IPS-NIHi7 (cell line): Measurements from ENCODE around the gene FARS2.

ENCODE experiments used
- DNase-seq: peaks from one replicate; pipeline ENCODE4 v3.0.0; 2012; ENCODE audit warnings: mixed read lengths; ENCODE audit errors: extremely low spot score

Gene FARS2

DNA sequence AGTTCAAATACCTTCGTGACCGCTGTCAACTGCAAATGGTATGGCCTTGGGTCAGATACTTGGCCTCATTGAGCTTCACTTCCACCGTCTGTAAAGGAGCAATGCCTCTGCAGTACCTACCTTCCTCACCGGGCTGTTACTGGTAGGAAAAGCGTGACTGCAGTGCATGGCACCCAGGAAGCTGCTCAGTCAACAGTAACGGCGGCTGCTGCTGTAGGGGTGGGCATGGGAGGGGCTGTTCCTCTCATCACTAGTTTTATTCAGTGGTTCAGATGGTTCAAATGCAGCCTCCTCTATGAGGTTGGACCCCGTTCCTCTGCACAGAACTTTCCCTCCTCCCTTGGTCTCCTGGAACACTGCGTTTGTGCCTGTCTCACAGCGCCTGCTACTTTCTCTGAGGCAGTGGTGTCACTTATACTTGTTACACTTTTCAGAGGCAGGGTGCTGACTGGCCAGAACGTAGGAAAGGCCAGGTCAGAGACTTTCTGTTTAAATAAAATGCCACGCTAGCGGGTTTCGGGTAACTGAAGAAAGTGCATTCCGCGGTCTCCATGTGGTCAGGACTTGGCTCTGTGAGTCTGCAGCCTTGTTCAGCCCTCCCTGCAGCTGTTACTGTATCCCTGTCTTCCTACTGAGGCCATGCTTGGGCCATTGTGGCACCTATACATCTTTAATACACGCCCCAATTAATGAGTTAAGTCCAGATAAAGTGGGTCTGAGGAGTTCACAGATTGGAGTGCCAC, 465.8 kb downstream of the FARS2 start:
- DNase-seq: no peak

- DNase-seq: no peak
Observed at GRCh38 chr6:5728351-5729079, 467.2 kb downstream of the FARS2 start.

DNA sequence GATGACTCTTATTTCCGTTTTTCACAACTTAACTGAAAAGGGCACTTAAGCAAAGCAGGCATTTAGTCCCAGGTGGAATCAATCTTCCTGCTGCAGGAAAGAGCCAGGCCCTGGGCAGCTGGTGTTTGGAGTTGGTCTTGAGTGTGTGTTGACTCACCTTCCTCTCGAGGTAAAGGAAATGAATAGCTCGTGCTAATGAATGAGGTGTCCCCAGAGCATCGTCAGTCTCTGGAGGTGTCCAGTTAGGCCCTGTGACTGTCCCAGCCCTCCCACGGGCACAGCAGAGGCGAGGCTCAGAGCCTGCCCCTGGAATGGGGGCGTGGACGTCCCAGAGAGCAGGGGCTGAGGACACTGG, 467.7 kb downstream of the FARS2 start:
- no peak for DNase-seq

DNA sequence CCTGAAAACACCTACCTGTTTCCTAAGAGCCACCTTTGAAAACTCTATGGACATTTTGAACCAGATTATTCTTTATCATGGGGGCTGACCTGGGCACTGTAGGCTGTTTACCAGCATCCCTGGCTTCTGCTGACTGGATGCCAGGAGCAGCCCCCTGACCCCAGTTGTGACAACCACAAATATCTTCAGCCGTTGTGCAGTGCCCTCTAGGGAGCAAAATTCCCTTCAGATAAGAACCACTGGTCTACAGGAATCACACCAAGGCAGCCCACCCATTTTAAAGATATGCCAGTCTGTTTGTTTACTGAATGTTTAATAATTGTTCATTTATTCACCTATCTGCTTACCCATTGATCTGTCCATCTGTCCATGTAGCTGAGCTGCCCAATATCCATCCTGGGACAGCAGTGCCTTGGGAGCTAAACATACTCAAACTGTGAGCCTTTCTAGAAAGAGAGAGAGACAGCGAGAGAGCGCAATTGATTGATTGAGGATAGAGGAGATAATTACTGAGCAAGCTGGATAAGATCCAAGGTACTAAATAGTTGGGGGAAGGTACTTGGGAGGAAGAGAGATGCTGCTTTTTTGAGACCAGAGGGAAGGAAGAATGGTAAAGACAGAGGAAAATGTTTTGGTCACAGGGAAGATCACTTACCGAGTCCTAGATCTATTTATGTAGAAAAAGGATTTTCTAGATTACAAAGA, 468.7 kb downstream of the FARS2 start:
- no peak for DNase-seq

DNA sequence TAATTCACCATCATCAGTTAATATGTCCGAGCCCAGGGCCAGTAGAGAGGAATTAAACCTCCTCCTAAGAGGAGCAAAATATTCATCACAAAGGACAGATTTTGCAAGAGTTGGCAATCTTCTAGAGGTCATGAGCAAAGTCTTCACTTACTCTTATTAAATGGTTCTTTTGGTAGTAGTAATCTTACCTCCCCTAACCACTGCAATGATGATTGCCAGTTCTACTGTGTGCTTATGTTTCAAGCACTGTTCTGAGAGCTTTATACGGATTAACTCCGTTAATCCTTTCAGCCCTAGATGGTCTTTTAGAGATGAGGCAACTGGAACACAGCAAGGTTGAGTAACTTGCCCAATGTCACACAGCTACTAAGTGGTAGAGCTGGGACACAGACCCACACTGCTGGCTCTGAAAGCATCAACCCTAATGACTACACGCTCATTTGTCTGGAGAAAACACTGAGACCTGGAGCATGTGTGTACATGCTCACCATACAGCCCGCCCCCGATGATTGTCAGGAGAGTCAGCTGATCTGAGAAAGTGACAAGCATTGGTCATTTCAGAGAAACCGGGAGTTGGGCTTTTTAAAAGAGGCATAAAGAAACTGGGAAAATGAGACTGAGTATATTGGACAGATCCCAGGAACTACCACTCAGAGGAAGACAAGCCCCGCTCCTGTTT, 469.4 kb downstream of the FARS2 start:
- DNase-seq: no peak

- no peak for DNase-seq
Observed at GRCh38 chr6:5731435-5731834, 470.1 kb downstream of the FARS2 start.

DNA sequence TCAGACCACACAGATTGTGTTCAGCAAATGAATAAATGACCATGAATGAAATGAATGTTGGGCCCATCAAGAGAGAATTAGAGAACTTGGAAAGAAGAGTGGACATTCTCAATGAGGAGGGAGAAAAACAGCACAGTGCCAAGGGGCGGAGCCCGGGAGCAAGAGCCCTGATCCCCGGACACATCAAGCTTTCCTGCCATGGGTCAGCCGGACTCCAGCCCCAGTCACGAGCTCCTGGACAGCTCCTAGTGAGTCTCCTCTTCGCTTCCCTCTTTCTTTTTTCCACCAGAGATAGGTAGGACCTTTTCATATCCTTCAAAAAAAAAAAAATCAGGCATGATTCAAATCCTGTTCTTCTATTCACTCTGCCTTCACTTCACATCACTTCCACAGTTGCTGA, 471.2 kb downstream of the FARS2 start:
- DNase-seq: no peak

DNA sequence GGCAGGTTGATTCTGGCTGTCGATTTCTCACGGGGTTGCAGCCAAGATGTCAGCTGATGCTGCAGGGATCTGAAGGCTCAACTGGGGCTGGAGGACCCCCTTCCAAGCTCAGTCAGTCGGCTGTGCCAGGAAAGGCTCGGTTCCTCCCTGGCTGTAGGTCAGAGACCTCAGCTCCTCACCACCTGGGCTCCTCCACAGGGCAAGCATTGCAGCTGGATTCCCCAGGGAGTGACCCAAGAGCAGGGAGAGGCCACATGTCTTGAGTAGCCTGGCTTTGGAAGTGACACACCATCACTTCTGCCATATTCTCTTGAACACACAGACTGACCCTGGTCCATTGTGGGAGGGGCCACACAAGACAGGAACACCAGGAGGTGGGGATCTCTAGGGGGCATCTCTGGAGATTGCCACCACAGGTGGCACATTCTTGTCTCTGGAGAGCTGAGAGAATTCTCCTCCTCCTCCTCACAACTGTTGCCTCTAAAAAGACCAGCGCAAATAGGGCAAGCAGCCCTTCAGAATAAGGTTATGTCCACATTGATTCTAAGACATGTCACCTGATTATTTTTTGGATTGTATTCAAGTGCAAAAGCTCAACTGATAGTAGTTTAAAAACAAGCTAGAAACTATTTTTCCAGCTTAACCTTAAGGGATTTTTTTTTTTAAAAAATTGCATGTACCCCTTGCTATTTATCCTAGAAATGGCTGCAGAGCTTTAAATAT, 474.9 kb downstream of the FARS2 start:
- DNase-seq: no peak

DNA sequence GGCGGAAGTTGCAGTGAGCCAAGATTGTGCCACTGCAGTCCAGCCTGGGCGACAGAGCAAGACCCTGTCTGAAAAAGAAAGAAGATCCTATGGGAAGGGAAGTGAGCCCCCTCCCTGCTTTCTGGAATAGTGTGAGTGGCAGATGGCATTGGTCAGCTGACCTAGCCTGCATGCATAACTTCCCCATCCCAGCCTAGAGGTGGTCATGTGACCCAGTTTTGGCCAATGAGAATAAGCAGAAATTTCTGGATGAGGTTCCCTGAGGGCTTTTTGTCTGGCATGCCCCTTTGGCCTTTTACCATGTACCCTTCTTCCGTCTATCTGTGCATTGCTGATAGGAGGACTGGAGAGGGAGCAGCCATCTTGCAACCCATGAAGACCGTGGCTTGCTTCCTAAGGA, 476.1 kb downstream of the FARS2 start:
- no peak for DNase-seq

GRCh38 chr6:5738211-5738610, 476.9 kb downstream of the FARS2 start:
- no peak for DNase-seq

DNA sequence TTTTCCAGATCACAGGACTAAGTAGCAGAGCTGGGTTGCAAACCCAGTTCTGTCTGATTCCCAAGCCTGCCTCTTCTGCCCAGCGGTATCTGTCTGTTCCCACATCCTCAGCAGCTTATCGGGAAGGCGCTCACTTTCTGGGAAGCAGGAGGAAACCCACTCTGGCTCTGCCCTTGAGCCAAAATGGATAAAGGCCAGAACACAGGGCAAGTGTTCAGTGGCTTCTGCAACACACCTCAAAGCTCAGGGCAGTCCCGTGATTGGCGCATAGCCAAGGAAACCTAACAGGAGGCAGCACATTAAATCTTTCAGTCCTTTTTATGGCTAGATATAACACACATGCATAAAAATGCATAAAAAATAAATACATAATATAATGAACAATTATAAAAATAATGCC, 483.2 kb downstream of the FARS2 start:
- DNase-seq: no peak

DNA sequence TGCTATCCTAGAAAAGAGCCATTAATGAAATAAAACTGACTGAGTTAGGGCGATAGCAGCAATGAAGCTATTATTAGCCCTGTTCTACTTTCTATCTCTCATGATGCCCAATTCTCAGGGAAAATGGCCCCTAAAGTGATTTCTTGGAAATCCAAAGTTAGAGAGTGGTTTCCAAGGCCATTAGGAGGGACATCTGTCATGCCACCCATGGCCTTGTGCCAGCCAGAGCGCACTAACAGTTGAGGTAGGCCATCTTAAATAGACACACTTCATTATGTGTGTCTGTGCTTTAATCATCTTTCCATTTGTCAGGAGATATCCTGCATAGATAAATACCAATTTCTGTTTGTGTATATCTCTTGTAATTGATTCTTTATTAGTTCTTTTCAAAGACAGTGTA, 483.8 kb downstream of the FARS2 start:
- no peak for DNase-seq

DNA sequence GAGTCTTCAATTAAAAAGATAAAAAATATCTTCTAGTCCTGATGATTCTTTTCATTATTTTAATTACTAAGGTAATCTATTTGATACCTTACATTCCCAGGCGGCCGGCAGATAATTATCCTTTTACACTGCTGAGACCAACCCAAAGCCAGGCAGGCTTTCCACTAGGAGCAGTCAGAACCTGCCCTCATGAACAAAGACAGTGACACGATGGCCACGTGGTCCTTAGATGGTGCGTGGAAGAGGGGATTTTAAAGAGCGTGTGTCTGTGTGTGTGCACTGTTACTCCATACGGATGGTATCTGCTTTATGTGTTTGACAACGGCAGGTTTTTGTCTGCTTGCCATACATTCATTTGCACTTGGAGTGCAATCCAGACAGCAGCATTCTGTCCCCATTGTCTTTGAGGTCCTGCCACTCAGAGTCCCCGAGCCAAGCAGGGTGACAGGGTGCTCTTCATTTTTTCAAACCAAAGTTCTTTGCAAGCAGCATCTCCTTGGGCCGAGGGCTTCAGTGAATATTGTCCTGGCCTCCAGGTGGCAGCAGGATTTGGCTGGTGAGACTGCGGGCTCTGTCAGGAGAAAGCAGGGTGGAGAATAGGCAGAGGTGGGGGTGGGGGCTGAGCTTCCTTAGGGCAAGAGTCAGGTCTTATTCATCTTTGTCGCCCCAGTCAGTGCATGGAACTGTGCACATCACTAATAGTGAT, 484.9 kb downstream of the FARS2 start:
- peak; percentile 78 for DNase-seq

DNA sequence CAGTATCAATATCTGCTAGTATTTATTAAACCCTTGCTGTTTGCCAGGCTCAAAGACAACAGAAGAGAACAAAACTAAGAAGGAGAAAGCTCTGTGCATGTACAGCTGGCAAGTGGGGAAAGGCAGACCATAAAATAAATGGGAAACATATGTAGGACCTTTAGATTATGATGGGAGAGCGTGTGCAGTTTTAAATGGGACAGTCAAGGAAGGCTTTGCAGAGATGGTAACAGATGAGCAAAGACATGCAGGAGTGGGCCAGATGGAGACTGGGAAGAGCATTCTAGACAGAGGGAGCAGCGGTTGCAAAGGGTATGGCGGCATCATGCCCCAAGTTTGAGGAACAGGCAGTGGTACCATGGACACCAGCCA, 485.4 kb downstream of the FARS2 start:
- DNase-seq: no peak

- DNase-seq: no peak
Observed at GRCh38 chr6:5747379-5747778, 486.1 kb downstream of the FARS2 start.

DNA sequence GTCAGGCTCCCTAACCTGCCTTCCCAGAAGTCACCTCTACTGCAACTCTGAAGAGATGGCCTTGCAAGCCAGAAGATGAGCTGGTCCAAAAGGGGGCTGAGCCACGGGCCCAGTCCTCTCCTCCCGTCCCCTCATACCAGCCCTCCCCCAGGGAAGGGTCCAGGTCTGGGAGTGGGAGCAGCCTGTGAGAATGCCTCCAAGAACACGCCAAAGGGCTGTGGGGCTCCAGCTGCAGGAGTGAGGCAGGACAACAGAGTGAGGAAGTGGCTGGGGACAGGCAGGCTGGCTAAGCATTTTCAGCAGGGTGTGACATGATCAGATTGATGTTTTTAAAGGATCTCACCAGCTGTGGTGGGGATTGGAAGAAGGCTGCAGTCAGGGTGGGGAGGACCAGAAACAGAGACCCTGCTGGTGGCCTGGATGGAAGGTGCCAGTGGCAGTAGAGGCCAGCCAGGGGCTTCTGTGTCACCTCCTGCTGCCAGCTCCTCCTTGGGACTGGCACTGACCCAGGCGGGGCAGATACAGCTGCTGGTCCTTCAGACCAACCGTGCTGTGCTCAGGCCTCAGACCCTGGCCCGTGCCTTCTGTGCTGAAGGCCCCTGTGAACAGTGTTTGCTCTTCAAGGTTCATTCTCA, 487.8 kb downstream of the FARS2 start:
- DNase-seq: no peak

- no peak for DNase-seq
Observed at GRCh38 chr6:5749651-5750215, 488.4 kb downstream of the FARS2 start.

GRCh38 chr6:5751525-5752390, 490.4 kb downstream of the FARS2 start:
- no peak for DNase-seq

DNA sequence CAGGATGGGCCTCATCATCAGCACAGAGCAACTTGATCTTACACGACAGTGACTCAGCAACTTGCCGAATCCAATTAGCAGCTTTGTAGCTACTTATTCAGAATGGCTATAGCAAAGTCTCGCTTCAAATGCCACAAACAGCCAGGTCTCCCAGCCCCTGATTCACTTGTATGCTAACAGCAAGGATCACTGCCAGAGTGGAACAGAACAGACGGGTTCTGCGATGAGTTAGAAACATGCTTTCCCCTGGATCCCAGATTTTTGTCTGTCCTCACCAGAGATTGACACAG, 491.0 kb downstream of the FARS2 start:
- DNase-seq: peak; percentile 62

GRCh38 chr6:5753209-5753608, 491.9 kb downstream of the FARS2 start:
- DNase-seq: no peak
